Measurements from ENCODE around the gene CLCNKA. TPM values are rescaled to one million over a fixed set of nuclear protein-coding genes. Genes with fewer than 3 reads are reported as not detected.
"Not testable (repeated sequence)": the region's sequence is repeated elsewhere in the genome, so short reads cannot be mapped to it uniquely, and the experiment has no call there.

The CLCNKA gene
- total and polyA plus RNA-seq, 2 of the 8 experiments (the other 6 are each of a cell fraction or from before 2014, with no cell fraction given) = 0.95 to 2.0 TPM

- not testable (repeated sequence) for H2BK20ac ChIP-seq (ENCODE audit: low read length); FAIRE-seq; H3K9ac ChIP-seq (replicated peaks in 1 of 4; ENCODE audit: extremely low read depth in 1 of 4, low read depth in 3 of 4, low read length in 3 of 4); H3K79me1 ChIP-seq (ENCODE audit: low read depth, low read length); H3K18ac ChIP-seq (ENCODE audit: extremely low read depth, low read length); H2BK5ac ChIP-seq (ENCODE audit: low read depth, low read length); H3K23me2 ChIP-seq (ENCODE audit: low read depth, low read length); H3K9me3 ChIP-seq (ENCODE audit: insufficient read depth in 2 of 2, low read depth in 1 of 2, low read length in 1 of 2); H4K8ac ChIP-seq (ENCODE audit: extremely low read depth, insufficient read depth, low read length); H2BK15ac ChIP-seq (ENCODE audit: low read length); H2AK5ac ChIP-seq (ENCODE audit: low read depth, low read length); H3K4me2 ChIP-seq (ENCODE audit: insufficient read depth in 1 of 2, low read depth in 2 of 2, low read length in 2 of 2); H3K4ac ChIP-seq (replicated peaks; ENCODE audit: insufficient read length, low read depth, low read length); H3K14ac ChIP-seq (ENCODE audit: insufficient read length); H2AFZ ChIP-seq (ENCODE audit: low read length); DNase-seq (ENCODE audit: low read depth in 1 of 2, low spot score in 2 of 2); H3K27ac ChIP-seq (ENCODE audit: low read depth, low read length); H2BK12ac ChIP-seq (ENCODE audit: low read depth, low read length); H4K20me1 ChIP-seq (replicated peaks in 1 of 2; ENCODE audit: control insufficient read depth in 1 of 2, insufficient read depth in 2 of 2, low read length in 2 of 2); H3K79me2 ChIP-seq (ENCODE audit: control insufficient read depth in 1 of 2, insufficient read depth in 2 of 2, low read length in 2 of 2); H3K23ac ChIP-seq (ENCODE audit: insufficient read length); H4K91ac ChIP-seq (replicated peaks; ENCODE audit: insufficient read length, low read length); H3K36me3 ChIP-seq (ENCODE audit: control insufficient read depth in 2 of 4, insufficient read depth in 4 of 4, low read length in 3 of 4); H3K56ac ChIP-seq (replicated peaks; ENCODE audit: insufficient read length, low read depth, low read length); H4K5ac ChIP-seq (ENCODE audit: insufficient read length, low read depth, low read length); H3K27me3 ChIP-seq (replicated peaks in 1 of 4; ENCODE audit: control insufficient read depth in 3 of 4, extremely low read depth in 1 of 4, insufficient read depth in 3 of 4, low read length in 3 of 4); H3K4me1 ChIP-seq (replicated peaks in 1 of 4; ENCODE audit: control insufficient read depth in 3 of 4, insufficient read depth in 4 of 4, low read length in 3 of 4); H2BK120ac ChIP-seq (replicated peaks; ENCODE audit: low read depth, low read length); H3K4me3 ChIP-seq (ENCODE audit: extremely low read depth in 1 of 4, insufficient read depth in 2 of 4, low read depth in 3 of 4, low read length in 4 of 4)
- ChIA-PET POLR2A (ENCODE audit: partially characterized antibody) (interaction anchor here (0.6 to 1.0 kb wide), 3 partner anchors 10 to 50 kb away, joined by 3 read pairs; no protein-coding TSS in a partner anchor), CTCF (ENCODE audit: partially characterized antibody) (interaction anchor here (0.7 to 5.5 kb wide), 10 partner anchors 13 to 266 kb away, joined by 3 to 34 read pairs (median 4); no protein-coding TSS in a partner anchor)
- 72% methylated on average over 5 of the region's 7 CpGs; no CpG with 5 or more reads in 1 of the 2 experiments for WGBS, 2 experiments (ENCODE audit: extremely low coverage in 1 of 2, insufficient coverage in 1 of 2, insufficient read length in 1 of 2, insufficient replicate concordance in 2 of 2, low coverage in 1 of 2, low lambda C conversion rate in 2 of 2, missing lambda C conversion rate in 1 of 2)
These were observed 35.6 kb downstream of the CLCNKA start for GRCh38 chr1:16057314-16057915.
